Left lobe of liver (tissue), 2 donors: ENCODE data around the gene HJV. TPM values are rescaled to one million over a fixed set of nuclear protein-coding genes. Genes with fewer than 3 reads are reported as not detected.

Experiments used
- ATAC-seq: fragments of 200-7000 bp; cut with Tn5 transposase; one replicate; pipeline ENCODE4 v1.9.1; 2020; ENCODE audit warnings: mild to moderate bottlenecking, moderate library complexity
- DNase-seq: peaks from one replicate; pipeline ENCODE4 v3.0.0-alpha.2; 2020; ENCODE audit warnings: low spot score
- total RNA-seq: library from RNA; stranded (reverse); gene quantifications from one replicate; pipeline ENCODE4 v1.2.1, GENCODE V29; 2021
- donor health status: DM: no; HTN: no; CAD: no; lungs with moderate emphysema.
- donor health status: DM: no; HTN: yes; CAD: no.

Gene HJV
- total RNA-seq, 1 donor from 2014 or later = 110 TPM

- ATAC-seq = no peak
- DNase-seq = no peak
Measured at GRCh38 chr1:145994391-145995120, 27.0 kb downstream of the HJV start.

DNA sequence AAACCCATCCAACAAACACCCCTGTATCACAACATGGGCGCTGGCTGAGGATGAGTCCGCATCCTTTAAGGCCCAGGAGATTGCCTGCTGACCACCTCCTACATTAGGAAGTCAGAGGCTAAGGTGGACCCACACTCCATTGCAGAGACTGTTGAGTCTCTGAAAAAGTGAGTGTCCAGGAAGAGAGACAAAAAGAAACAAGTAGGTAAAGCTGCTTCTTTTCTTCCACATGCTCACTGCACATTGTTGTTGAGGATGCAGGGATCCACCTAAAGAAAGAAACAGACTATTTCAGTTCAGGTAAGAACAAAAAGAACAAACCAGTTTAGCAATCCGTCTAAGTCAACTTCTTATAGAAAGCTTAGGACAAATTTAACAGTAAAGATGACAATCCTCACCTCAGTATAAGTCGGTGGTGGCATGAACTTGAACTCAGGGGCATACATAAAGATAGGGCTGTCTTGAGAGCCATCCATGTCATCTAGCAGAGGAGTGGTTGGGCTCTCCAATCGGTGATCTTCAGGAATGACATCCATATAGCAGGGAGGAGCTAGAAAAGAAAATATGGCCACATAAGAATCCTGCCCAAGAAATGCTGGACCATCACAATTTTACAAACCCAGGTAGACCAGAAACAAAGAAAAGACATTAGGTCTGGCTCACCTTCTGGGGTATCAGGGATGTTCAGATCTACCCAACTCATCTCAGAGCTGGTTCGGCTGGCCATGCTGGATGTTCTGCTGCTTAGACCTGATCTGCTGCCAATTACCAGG is 27.7 kb downstream of the HJV start:
- ATAC-seq (no peak), DNase-seq (no peak)

DNA sequence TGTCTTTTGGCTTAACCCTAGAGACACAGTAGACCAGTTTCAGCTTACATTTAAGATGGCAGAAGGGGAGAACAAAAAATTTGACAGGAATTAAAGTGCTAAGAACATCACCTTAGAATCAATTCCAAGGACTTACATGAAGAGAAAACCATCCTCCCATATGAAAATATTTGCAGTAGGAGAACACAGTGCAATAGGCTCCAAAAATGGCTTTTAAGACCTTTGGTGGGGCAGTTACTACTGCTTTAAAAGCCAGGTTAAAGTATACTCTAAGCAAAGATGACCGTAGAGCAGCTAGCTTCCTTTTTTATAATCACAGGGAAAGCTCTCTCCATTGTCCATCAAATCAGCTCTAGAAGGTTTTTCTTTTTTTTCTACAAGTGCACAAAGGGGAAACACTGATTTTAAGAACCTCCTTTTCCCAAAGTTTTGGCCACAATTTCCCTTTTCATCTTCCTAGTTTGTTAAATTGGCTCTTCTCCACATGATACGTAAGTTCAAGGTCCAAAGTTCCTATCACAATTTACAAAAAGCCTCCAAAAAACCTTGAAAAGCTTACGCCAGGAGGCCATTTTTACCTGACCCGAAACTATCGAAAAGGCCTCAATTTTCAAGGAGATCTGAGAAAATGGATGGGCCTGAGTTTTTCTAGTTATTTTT is 28.4 kb downstream of the HJV start:
- no peak for DNase-seq
- ATAC-seq = no peak

DNA sequence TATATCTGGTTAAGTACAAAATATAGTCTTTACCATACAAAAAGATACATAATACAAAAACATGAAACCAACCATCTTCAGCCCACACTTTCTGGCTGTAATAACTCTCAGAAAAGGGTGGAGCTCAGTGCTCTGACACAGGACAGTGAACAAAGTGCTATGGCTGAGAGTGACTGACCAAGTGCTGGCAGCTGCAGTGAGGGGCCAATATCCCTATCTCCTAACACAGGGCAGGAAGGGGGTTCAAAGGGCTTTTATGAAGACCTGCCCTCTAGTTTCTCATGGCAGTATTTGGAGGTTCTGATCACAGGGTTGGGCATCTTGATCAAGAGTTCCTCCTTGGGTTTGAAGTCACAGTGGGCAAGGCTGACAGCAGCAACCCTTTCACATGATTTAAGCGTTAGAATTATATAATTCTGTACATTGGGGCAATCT is 29.0 kb downstream of the HJV start:
- DNase-seq (peak; percentile 31), ATAC-seq (no peak)

DNA sequence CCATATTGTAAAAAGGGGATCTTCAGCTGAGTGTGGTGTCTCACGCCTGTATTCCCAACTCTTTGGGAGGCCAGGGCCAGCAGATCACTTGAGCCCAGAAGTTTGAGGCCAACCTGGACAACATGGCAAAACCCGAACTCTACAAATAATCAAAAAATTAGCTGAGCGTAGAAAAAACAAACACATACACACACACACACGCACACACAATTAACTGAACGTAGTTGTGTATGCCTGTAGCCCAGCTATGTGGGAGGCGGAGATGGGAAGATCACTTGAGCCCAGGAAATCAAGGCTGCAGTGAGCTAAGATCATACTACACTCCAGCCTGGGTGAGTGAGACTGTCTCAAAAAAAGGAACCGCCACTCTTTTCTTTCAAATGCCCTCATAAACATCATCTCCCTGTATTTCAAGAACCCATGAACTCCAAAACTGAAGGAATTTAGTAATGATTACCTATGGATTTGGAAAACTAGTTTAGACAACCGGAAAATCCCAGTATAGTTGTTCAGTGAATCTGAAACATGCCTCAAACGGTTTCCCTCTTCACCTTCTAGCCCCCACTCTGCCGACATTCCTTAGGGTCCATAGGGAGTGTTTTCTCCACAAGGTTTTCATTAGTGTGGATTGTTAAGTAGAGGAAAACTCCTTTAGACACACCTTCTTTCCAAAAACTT is 29.7 kb downstream of the HJV start:
- DNase-seq = no peak
- ATAC-seq = no peak

GRCh38 chr1:145990249-145990855 is 31.2 kb downstream of the HJV start:
- no peak for DNase-seq
- ATAC-seq = peak; percentile 32

DNA sequence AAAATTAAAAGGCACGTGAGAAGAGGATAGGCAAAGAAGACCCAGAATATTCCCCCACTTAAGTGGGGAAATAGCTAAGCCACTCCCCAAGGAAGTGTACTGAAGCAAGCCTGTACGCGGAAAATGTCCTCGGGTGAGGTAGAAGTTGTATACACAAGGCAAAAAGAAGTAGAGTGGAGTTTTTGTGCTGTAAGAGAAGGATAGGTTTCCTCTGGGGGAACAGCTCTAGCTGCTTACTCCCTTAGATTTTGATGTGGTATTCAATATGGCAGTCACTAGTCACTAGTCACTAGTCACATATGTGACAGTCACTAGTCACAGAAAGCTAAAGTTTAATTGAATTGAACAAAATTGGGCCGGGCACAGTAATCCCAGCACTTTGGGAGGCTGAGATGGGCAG is 32.8 kb downstream of the HJV start:
- ATAC-seq (no peak), DNase-seq (no peak)

- no peak for ATAC-seq
- DNase-seq = no peak
Measured at GRCh38 chr1:145987926-145988325, 33.6 kb downstream of the HJV start.

DNA sequence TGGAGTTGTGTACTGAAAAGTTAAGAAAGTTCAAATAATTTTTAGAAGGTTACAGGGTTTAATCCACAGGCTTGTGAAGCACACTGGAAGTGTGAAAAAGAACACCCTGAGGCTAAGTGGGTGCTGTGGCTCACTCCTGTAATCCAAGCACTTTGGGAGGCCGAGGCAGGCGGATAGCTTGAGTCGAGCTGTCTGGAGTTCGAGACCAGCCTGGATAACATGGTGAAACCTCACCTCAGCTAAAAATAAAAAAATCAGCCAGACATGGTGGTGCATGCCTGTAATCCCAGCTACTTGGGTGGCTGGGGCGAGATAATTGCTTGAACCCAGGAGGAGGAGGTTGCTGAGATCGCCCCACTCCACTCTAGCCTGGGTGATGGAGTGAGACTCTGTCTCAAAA is 35.0 kb downstream of the HJV start:
- ATAC-seq (no peak), DNase-seq (no peak)

- ATAC-seq = peak; percentile 55
- no peak for DNase-seq
Measured at GRCh38 chr1:145985502-145986439, 35.8 kb downstream of the HJV start.

DNA sequence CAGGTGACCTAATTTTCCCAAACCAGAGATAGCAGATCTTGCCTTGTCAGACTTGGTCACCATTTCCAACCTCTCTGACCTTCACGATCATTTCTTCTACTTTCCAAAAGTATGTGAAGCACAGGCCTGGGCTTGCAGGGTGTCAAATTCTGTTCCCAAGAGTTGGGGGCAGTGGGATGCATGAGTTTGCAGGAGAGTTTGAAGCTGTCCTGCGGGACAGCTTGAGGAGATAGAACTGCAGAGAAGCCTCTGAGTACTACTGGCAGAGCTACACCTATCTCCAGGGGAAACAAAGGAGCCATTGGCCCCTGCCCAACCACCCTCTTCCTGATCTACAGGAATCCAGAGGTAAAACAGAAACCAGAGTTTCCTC is 36.4 kb downstream of the HJV start:
- ATAC-seq = no peak
- DNase-seq = no peak

GRCh38 chr1:145983960-145984830 is 37.3 kb downstream of the HJV start:
- ATAC-seq = no peak
- no peak for DNase-seq

GRCh38 chr1:145983206-145983675 is 38.3 kb downstream of the HJV start:
- peak; percentile 72 for DNase-seq
- peak; percentile 60 for ATAC-seq

DNA sequence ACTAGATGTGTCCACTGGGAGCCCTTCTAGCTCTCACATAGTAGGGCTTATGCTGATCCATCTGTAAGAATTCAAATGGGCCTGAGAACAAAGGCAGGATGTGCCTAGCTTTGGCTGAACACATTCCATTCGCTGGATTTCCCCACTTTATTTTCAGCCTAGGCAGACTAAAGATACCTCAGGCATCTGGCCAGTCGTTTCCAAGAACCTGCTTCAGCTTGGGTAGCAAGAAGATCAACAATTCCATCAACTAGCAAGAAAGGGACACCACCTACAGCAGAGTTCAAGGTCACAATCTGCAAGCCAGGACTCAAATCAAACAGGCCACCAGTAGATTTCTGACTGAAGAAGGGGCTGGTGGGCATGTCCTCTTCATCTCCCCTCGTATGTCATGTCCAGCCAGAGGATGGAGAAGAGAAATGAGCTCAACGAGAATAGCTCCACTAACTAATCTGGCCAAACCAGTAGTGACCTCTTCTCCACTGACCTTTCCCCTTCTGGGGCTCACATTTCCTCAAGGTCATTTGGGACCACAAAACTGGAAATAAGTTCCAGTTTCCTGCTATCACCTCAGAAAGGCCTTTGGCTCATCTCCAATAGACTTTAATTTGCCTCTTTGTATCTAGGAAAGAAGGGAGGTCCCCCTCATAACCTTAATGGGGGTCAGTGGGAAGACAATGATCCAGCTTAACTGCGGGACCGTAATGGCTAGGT is 39.4 kb downstream of the HJV start:
- DNase-seq = no peak
- ATAC-seq = no peak

- DNase-seq = peak; percentile 66
- ATAC-seq = peak; percentile 64
Measured at GRCh38 chr1:145980457-145980994, 41.0 kb downstream of the HJV start.

- ATAC-seq (no peak), DNase-seq (no peak)
Measured at GRCh38 chr1:145979746-145980456, 41.6 kb downstream of the HJV start.
